ENCODE results near the gene ANKS1A.

ANKS1A gene

GRCh38 chr6:34959224-34959623 lies 70.2 kb downstream of the ANKS1A start:
- in situ Hi-C loops (cut with HindIII; ENCODE audit: low pct_unique_long_range_greater_than_20kb, low sequenced_read_pairs), result no loop called here
- no peak for TF ChIP-seq JUND (IDR thresholded peaks at IDR 0.05; ENCODE audit: low read depth)
- DNase-seq (ENCODE audit: low read depth in 1 of 2, low spot score in 1 of 2), result no peak

GRCh38 chr6:34961082-34961481 lies 72.0 kb downstream of the ANKS1A start:
- TF ChIP-seq JUND (IDR thresholded peaks at IDR 0.05; ENCODE audit: low read depth), result no peak
- no peak for DNase-seq (ENCODE audit: low read depth in 1 of 2, low spot score in 1 of 2)
- in situ Hi-C loops (cut with HindIII; ENCODE audit: low pct_unique_long_range_greater_than_20kb, low sequenced_read_pairs), result no loop called here

- in situ Hi-C loops (cut with HindIII; ENCODE audit: low pct_unique_long_range_greater_than_20kb, low sequenced_read_pairs), result no loop called here
- DNase-seq (ENCODE audit: low read depth in 1 of 2, low spot score in 1 of 2), result no peak
- no peak for TF ChIP-seq JUND (IDR thresholded peaks at IDR 0.05; ENCODE audit: low read depth)
Measured at GRCh38 chr6:34961574-34961973, 72.5 kb downstream of the ANKS1A start.

- TF ChIP-seq JUND (IDR thresholded peaks at IDR 0.05; ENCODE audit: low read depth), result no peak
- in situ Hi-C loops (cut with HindIII; ENCODE audit: low pct_unique_long_range_greater_than_20kb, low sequenced_read_pairs), result no loop called here
- no peak for DNase-seq (ENCODE audit: low read depth in 1 of 2, low spot score in 1 of 2)
Measured at GRCh38 chr6:34964564-34964963, 75.5 kb downstream of the ANKS1A start.

GRCh38 chr6:34967461-34967860 lies 78.4 kb downstream of the ANKS1A start:
- TF ChIP-seq JUND (IDR thresholded peaks at IDR 0.05; ENCODE audit: low read depth), result no peak
- in situ Hi-C loops (cut with HindIII; ENCODE audit: low pct_unique_long_range_greater_than_20kb, low sequenced_read_pairs), result no loop called here
- DNase-seq (ENCODE audit: low read depth in 1 of 2, low spot score in 1 of 2), result no peak

GRCh38 chr6:34969662-34970265 lies 80.7 kb downstream of the ANKS1A start:
- in situ Hi-C loops (cut with HindIII; ENCODE audit: low pct_unique_long_range_greater_than_20kb, low sequenced_read_pairs), result no loop called here
- TF ChIP-seq JUND (IDR thresholded peaks at IDR 0.05; ENCODE audit: low read depth), result no peak
- no peak for DNase-seq (ENCODE audit: low read depth in 1 of 2, low spot score in 1 of 2)

- no peak for TF ChIP-seq JUND (IDR thresholded peaks at IDR 0.05; ENCODE audit: low read depth)
- in situ Hi-C loops (cut with HindIII; ENCODE audit: low pct_unique_long_range_greater_than_20kb, low sequenced_read_pairs), result no loop called here
- no peak for DNase-seq (ENCODE audit: low read depth in 1 of 2, low spot score in 1 of 2)
Measured at GRCh38 chr6:34970488-34970887, 81.4 kb downstream of the ANKS1A start.

GRCh38 chr6:34970957-34971356 lies 81.9 kb downstream of the ANKS1A start:
- in situ Hi-C loops (cut with HindIII; ENCODE audit: low pct_unique_long_range_greater_than_20kb, low sequenced_read_pairs), result no loop called here
- DNase-seq (ENCODE audit: low read depth in 1 of 2, low spot score in 1 of 2), result no peak
- no peak for TF ChIP-seq JUND (IDR thresholded peaks at IDR 0.05; ENCODE audit: low read depth)

GRCh38 chr6:34973547-34974248 lies 84.6 kb downstream of the ANKS1A start:
- DNase-seq (ENCODE audit: low read depth in 1 of 2, low spot score in 1 of 2), result peak in 1 of 2 experiments; percentile 12
- TF ChIP-seq JUND (IDR thresholded peaks at IDR 0.05; ENCODE audit: low read depth), result no peak
- in situ Hi-C loops (cut with HindIII; ENCODE audit: low pct_unique_long_range_greater_than_20kb, low sequenced_read_pairs), result no loop called here

- in situ Hi-C loops (cut with HindIII; ENCODE audit: low pct_unique_long_range_greater_than_20kb, low sequenced_read_pairs), result no loop called here
- DNase-seq (ENCODE audit: low read depth in 1 of 2, low spot score in 1 of 2), result no peak
- TF ChIP-seq JUND (IDR thresholded peaks at IDR 0.05; ENCODE audit: low read depth), result no peak
Measured at GRCh38 chr6:34974249-34974642, 85.2 kb downstream of the ANKS1A start.

- DNase-seq (ENCODE audit: low read depth in 1 of 2, low spot score in 1 of 2), result no peak
- in situ Hi-C loops (cut with HindIII; ENCODE audit: low pct_unique_long_range_greater_than_20kb, low sequenced_read_pairs), result no loop called here
- TF ChIP-seq JUND (IDR thresholded peaks at IDR 0.05; ENCODE audit: low read depth), result no peak
Measured at GRCh38 chr6:34976239-34976638, 87.2 kb downstream of the ANKS1A start.

GRCh38 chr6:34979218-34979617 lies 90.2 kb downstream of the ANKS1A start:
- in situ Hi-C loops (cut with HindIII; ENCODE audit: low pct_unique_long_range_greater_than_20kb, low sequenced_read_pairs), result no loop called here
- DNase-seq (ENCODE audit: low read depth in 1 of 2, low spot score in 1 of 2), result no peak
- no peak for TF ChIP-seq JUND (IDR thresholded peaks at IDR 0.05; ENCODE audit: low read depth)

- in situ Hi-C loops (cut with HindIII; ENCODE audit: low pct_unique_long_range_greater_than_20kb, low sequenced_read_pairs), result no loop called here
- no peak for DNase-seq (ENCODE audit: low read depth in 1 of 2, low spot score in 1 of 2)
- no peak for TF ChIP-seq JUND (IDR thresholded peaks at IDR 0.05; ENCODE audit: low read depth)
Measured at GRCh38 chr6:34979994-34980393, 90.9 kb downstream of the ANKS1A start.

GRCh38 chr6:34981366-34981765 lies 92.3 kb downstream of the ANKS1A start:
- no peak for DNase-seq (ENCODE audit: low read depth in 1 of 2, low spot score in 1 of 2)
- TF ChIP-seq JUND (IDR thresholded peaks at IDR 0.05; ENCODE audit: low read depth), result no peak
- in situ Hi-C loops (cut with HindIII; ENCODE audit: low pct_unique_long_range_greater_than_20kb, low sequenced_read_pairs), result no loop called here

All from T47D (cell line).